Left lung (tissue), 10 donors: Measurements from ENCODE around the gene ATP6V0E2. TPM values are rescaled to one million over a fixed set of nuclear protein-coding genes. Genes with fewer than 3 reads are reported as not detected.
"Not testable (repeated sequence)": the region's sequence is repeated elsewhere in the genome, so short reads cannot be mapped to it uniquely, and the experiment has no call there.

ENCODE experiments used
- ATAC-seq: fragments of 200-7000 bp; cut with Tn5 transposase; one replicate; pipeline ENCODE4 v1.9.1; 2020; ENCODE audit warnings: moderate library complexity
- DNase-seq, 4 donors: peaks; one replicate each; pipeline ENCODE4 v3.0.0-alpha.2; 2013 to 2020
- H3K27ac ChIP-seq, 2 donors: fragments of 200-600 bp; sonication (generic) in 1 of 2; one replicate each; pipeline versions ENCODE4 v1.5.0 to v1.8.0; 2020 to 2021
- H3K27me3 ChIP-seq, 2 donors: fragments of 200-600 bp; sonication (generic) in 1 of 2; one replicate each; pipeline versions ENCODE4 v1.5.0 to v1.8.0; 2020 to 2021
- H3K36me3 ChIP-seq, 2 donors: fragments of 200-600 bp; sonication (generic) in 1 of 2; one replicate each; pipeline versions ENCODE4 v1.5.0 to v1.8.0; 2020 to 2021
- H3K4me1 ChIP-seq, 2 donors: fragments of 200-600 bp; one replicate each; pipeline ENCODE4 v1.8.0; 2021
- H3K4me3 ChIP-seq, 2 donors: fragments of 200-600 bp; sonication (generic) in 1 of 2; one replicate each; pipeline versions ENCODE4 v1.5.0 to v1.8.0; 2020 to 2021; ENCODE audit warnings: mild to moderate bottlenecking in 1 of 2
- H3K9me3 ChIP-seq, 2 donors: fragments of 200-600 bp; sonication (generic) in 1 of 2; one replicate each; pipeline versions ENCODE4 v1.5.0 to v1.8.0; 2020 to 2021
- CTCF ChIP-seq, 2 donors: fragments of 200-600 bp; sonication (generic) in 1 of 2; IDR thresholded peaks; one replicate each; pipeline versions ENCODE4 v1.5.0 to v1.8.0; 2021; ENCODE audit warnings: antibody characterized with exemption in 2 of 2
- intact Hi-C, 2 donors: fragments of 100-400 bp; cut with DNase I; formaldehyde crosslinking; loops; one replicate each; pipeline versions ENCODE4 v1.11.2 to v1.14.2; 2022
- polyA plus RNA-seq, 6 donors: library from polyadenylated mRNA; unstranded; fragments of 120-200 nt; gene quantifications; one replicate each; pipeline ENCODE4 v1.2.1, GENCODE V29; 2013; ENCODE audit not compliant: insufficient read length in 6 of 6
- total RNA-seq, 2 donors: library from RNA; stranded (reverse); fragmentation: NEBNext Ultra II Directional; extraction: Animal tissue kit (Norgen Biotek cat#: 25700); gene quantifications; one replicate each; pipeline ENCODE4 v1.2.1, GENCODE V29; 2021
- donor health status: DM: no; HTN: yes; CAD: no.
- donor health status: DM: no; HTN: no; CAD: no.

Gene ATP6V0E2
- total and polyA plus RNA-seq, 8 donors, result 14.0 to 30.5 (median 16.9) TPM

DNA sequence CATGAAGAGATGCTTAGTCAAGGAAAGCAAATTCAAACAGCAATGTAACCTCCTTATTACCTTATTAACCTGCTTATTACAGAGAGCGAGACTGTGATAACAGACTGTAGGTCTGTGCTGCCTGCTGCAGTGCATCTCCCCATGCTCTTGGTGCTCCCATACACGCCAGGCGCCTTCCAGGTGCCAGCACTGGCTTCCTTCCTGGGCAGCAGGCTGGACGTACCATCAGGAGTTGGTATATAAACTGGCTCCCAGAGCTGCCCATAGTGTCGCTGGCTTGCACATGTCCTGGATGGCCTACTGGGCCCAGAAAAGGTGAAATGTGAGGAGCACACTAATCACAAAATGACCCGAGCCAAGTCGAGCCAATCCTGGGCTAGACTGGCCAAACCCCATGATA lies 13.5 kb downstream of the ATP6V0E2 start:
- no peaks in the 10 kb centered on the region for H3K9me3 ChIP-seq
- ATAC-seq (no peak), DNase-seq (no peak)
- no peaks in the 10 kb centered on the region for H3K36me3 ChIP-seq
- intact Hi-C loops, result no loop called here
- H3K27ac ChIP-seq, result no peak overlapping the region
- TF ChIP-seq CTCF (IDR thresholded peaks at IDR 0.05), result no peak
- no peak overlapping the region for H3K4me3 ChIP-seq
- H3K27me3 ChIP-seq, result no peaks in the 10 kb centered on the region
- peaks cover 0 to 10% of the 10 kb centered on the region in 2 donors for H3K4me1 ChIP-seq

DNA sequence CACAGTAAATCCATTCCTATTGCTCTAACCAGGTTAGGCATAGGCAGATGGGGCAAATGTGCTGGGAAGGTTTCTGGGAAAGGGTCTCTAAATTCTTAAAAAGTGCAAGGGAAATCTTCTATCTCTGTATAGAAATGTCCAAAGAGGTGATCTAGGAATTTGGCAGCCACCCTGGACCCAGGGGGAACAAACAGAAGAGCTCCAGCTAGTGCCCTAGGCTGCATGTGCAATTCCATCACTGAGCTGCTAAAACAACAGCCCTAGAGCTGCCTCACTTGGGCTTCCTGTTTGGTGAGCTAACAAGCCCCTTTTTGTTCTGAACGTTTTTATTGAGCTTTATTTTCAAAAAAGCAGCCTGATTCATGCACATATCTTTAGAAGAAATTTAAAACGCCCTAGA lies 16.9 kb downstream of the ATP6V0E2 start:
- H3K27me3 ChIP-seq, intact Hi-C loops, ATAC-seq, H3K9me3 ChIP-seq, H3K4me3 ChIP-seq, DNase-seq, H3K36me3 ChIP-seq, H3K27ac ChIP-seq, H3K4me1 ChIP-seq: not testable (repeated sequence)

GRCh38 chr7:149894957-149895356 lies 21.2 kb downstream of the ATP6V0E2 start:
- H3K4me3 ChIP-seq, DNase-seq, ATAC-seq, H3K27me3 ChIP-seq, H3K4me1 ChIP-seq, H3K36me3 ChIP-seq, H3K9me3 ChIP-seq, intact Hi-C loops, H3K27ac ChIP-seq: not testable (repeated sequence)

DNA sequence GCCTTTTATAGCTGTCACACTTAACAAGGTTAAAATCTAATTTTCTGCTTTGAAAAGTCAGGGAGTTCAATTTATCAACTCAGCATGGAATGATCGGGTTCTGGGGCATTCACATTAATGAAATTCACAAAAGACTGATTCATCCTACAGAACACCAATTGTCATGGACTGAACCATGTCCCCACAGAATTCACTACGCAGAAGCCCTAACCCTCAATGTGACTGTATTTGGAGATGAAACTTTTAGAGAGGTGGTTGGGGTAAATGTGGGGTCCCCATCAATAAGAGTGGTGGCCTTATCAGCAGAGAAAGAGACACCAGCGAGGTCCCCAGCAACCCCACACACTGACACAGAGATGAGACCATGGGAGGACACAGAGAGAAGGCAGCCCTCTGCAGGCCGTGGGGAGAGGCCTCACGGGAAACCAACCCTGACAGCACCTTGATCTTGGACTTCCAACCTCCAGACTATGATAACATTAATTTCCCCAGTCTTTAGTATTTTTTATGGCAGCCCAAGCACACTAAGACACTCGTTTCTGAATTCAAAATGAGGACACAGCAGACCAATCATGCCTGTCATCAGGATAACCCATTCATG lies 34.1 kb downstream of the ATP6V0E2 start:
- ATAC-seq, H3K36me3 ChIP-seq, H3K4me1 ChIP-seq, H3K9me3 ChIP-seq, intact Hi-C loops, H3K27me3 ChIP-seq, H3K4me3 ChIP-seq, H3K27ac ChIP-seq, DNase-seq: not testable (repeated sequence)

- H3K4me3 ChIP-seq, DNase-seq, H3K4me1 ChIP-seq, intact Hi-C loops, ATAC-seq, H3K36me3 ChIP-seq, H3K27me3 ChIP-seq, H3K9me3 ChIP-seq, H3K27ac ChIP-seq: not testable (repeated sequence)
These were observed 36.5 kb downstream of the ATP6V0E2 start for GRCh38 chr7:149910219-149910618.

DNA sequence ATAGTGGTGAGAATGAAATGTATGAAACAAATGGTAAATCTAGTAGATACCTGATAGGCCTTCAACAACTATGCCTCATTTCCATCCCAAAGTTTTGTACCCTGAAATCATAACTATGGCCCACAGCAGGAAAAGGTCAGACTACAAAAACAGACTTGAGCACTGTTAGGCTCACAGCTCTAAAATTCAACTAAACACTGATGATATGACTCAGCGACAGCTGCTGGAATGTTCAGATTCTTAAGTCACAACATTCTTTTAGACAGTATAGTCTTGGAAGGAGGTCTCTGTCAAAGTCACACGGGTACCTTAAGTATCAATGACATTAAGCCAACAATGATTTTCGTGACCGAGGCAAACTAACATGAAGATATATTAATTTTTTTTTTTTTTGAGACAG lies 38.4 kb downstream of the ATP6V0E2 start:
- H3K36me3 ChIP-seq, H3K4me1 ChIP-seq, H3K27me3 ChIP-seq, H3K27ac ChIP-seq, H3K9me3 ChIP-seq, ATAC-seq, DNase-seq, intact Hi-C loops, H3K4me3 ChIP-seq: not testable (repeated sequence)

- H3K4me3 ChIP-seq, intact Hi-C loops, DNase-seq, H3K4me1 ChIP-seq, ATAC-seq, H3K36me3 ChIP-seq, H3K27ac ChIP-seq, H3K27me3 ChIP-seq, H3K9me3 ChIP-seq: not testable (repeated sequence)
These were observed 52.6 kb downstream of the ATP6V0E2 start for GRCh38 chr7:149926414-149926813.

Other genes with a start within 250 kb of the ATP6V0E2 start
- gene ZNF467, start 100.4 kb upstream of the ATP6V0E2 start, total RNA-seq, result 10 to 100 TPM; 20.8 to 36.9 TPM
- gene ZNF467, start 100.4 kb upstream of the ATP6V0E2 start, polyA plus RNA-seq, result 10 to 100 TPM; 23.9 to 32.8 (median 29.3) TPM
- gene ZNF862, start 35.6 kb upstream of the ATP6V0E2 start, total RNA-seq, result 10 to 100 TPM in 1 of 2 donors, 1 to 10 TPM in 1; 9.8 to 16.4 TPM
- gene ZNF862, start 35.6 kb upstream of the ATP6V0E2 start, polyA plus RNA-seq, result 10 to 100 TPM; 19.2 to 27.8 (median 25.0) TPM